A549 (cell line): ENCODE measurements around the gene NPFFR1.

ENCODE experiments used
- CBX2 ChIP-seq: fragments of 200-600 bp; sonication (generic); IDR thresholded peaks from 2 replicates; pipeline ENCODE4 v1.6.1; 2016; ENCODE audit warnings: low read depth, mild to moderate bottlenecking, borderline replicate concordance
- CTCF ChIP-seq: fragments of >200 bp; sonication (Bioruptor Twin); formaldehyde crosslinking; IDR thresholded peaks from 3 replicates; pipeline ENCODE4 v1.5.1; 2016
- EP300 ChIP-seq, 2 experiments: fragments of >200 bp; sonication (Bioruptor Twin); formaldehyde crosslinking; IDR thresholded peaks; 2 replicates in 1 of 2; 3 replicates in 1 of 2; pipeline ENCODE4 v1.6.1; 2016 to 2017
- HOXB5 ChIP-seq: fragments of 250-450 bp; sonication (Bioruptor Pico); IDR thresholded peaks from 2 replicates; pipeline ENCODE4 v1.5.0; 2020; ENCODE audit warnings: mild to moderate bottlenecking, moderate library complexity
- MAZ ChIP-seq: fragments of 150-350 bp; IDR thresholded peaks from 2 replicates; pipeline ENCODE4 v1.6.1; 2014; ENCODE audit warnings: antibody characterized with exemption, low read depth, low read length, borderline replicate concordance
- NR3C1 ChIP-seq: fragments of >200 bp; sonication (Bioruptor Twin); formaldehyde crosslinking; IDR thresholded peaks from 3 replicates; pipeline ENCODE4 v1.6.1; 2017
- POLR2A ChIP-seq: IDR thresholded peaks from 2 replicates; pipeline ENCODE4 v1.6.1; 2012; ENCODE audit warnings: mild to moderate bottlenecking, low read length
- SMC3 ChIP-seq: fragments of >200 bp; sonication (Bioruptor Twin); formaldehyde crosslinking; IDR thresholded peaks from 3 replicates; pipeline ENCODE4 v1.6.1; 2018; ENCODE audit warnings: inconsistent platforms
- SREBF2 ChIP-seq: fragments of 450-650 bp; IDR thresholded peaks from 2 replicates; pipeline ENCODE4 v1.6.1; 2014; ENCODE audit warnings: mild to moderate bottlenecking, moderate library complexity

GRCh38 chr10:70212879-70213278 lies 70.9 kb downstream of the NPFFR1 start:
- TF ChIP-seq HOXB5 (CRISPR knock-in tag) (no peak), CTCF (no peak), CBX2 (no peak), NR3C1 (no peak), SREBF2 (no peak), MAZ (no peak), SMC3 (no peak), EP300 (IDR thresholded peaks at IDR 0.05) (no peak), POLR2A (no peak)
